Measurements from ENCODE around the gene MAP3K13.

- TF ChIP-seq, protein P1, sequence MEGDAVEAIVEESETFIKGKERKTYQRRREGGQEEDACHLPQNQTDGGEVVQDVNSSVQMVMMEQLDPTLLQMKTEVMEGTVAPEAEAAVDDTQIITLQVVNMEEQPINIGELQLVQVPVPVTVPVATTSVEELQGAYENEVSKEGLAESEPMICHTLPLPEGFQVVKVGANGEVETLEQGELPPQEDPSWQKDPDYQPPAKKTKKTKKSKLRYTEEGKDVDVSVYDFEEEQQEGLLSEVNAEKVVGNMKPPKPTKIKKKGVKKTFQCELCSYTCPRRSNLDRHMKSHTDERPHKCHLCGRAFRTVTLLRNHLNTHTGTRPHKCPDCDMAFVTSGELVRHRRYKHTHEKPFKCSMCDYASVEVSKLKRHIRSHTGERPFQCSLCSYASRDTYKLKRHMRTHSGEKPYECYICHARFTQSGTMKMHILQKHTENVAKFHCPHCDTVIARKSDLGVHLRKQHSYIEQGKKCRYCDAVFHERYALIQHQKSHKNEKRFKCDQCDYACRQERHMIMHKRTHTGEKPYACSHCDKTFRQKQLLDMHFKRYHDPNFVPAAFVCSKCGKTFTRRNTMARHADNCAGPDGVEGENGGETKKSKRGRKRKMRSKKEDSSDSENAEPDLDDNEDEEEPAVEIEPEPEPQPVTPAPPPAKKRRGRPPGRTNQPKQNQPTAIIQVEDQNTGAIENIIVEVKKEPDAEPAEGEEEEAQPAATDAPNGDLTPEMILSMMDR (IDR thresholded peaks at IDR 0.05) = no peak
- no peak for TF ChIP-seq POLR2A (IDR thresholded peaks at IDR 0.05)
- TF ChIP-seq POLR2AphosphoS5 (IDR thresholded peaks at IDR 0.05) = no peak
Observed at GRCh38 chr3:185422677-185423076, 59.7 kb downstream of the MAP3K13 start.
